Mucosa of rectum (tissue), 2 donors: ENCODE measurements around the gene LILRB3.
"Not testable (repeated sequence)": the region's sequence is repeated elsewhere in the genome, so short reads cannot be mapped to it uniquely, and the experiment has no call there.

ENCODE experiments used
- H3K27ac ChIP-seq, 2 donors: one replicate each; pipeline ENCODE4 v1.7.0; 2013; ENCODE audit warnings: inconsistent platforms in 2 of 2, low read depth in 2 of 2, low read length in 2 of 2
- H3K27me3 ChIP-seq, 2 donors: one replicate each; pipeline ENCODE4 v1.7.0; 2013; ENCODE audit warnings: low read length in 2 of 2; ENCODE audit not compliant: control insufficient read depth in 2 of 2, insufficient read depth in 2 of 2
- H3K36me3 ChIP-seq, 2 donors: one replicate each; pipeline ENCODE4 v1.7.0; 2013; ENCODE audit warnings: low read length in 2 of 2; ENCODE audit not compliant: control insufficient read depth in 2 of 2, insufficient read depth in 2 of 2
- H3K4me1 ChIP-seq, 2 donors: one replicate each; pipeline ENCODE4 v1.7.0; 2013; ENCODE audit warnings: low read length in 2 of 2, mild to moderate bottlenecking in 1 of 2; ENCODE audit not compliant: control insufficient read depth in 2 of 2, insufficient read depth in 2 of 2
- H3K4me3 ChIP-seq, 2 donors: one replicate each; pipeline ENCODE4 v1.7.0; 2013; ENCODE audit warnings: low read length in 2 of 2
- H3K9ac ChIP-seq, 2 donors: one replicate each; pipeline ENCODE4 v1.7.0; 2013; ENCODE audit warnings: low read length in 2 of 2, low read depth in 1 of 2, mild to moderate bottlenecking in 1 of 2
- H3K9me3 ChIP-seq, 2 donors: one replicate each; pipeline ENCODE4 v1.7.0; 2013; ENCODE audit warnings: low read length in 2 of 2; ENCODE audit not compliant: control insufficient read depth in 2 of 2
- donor health status: healthy.
- donor health status: Normal muscosa, but diverticular disease.

Gene LILRB3

DNA sequence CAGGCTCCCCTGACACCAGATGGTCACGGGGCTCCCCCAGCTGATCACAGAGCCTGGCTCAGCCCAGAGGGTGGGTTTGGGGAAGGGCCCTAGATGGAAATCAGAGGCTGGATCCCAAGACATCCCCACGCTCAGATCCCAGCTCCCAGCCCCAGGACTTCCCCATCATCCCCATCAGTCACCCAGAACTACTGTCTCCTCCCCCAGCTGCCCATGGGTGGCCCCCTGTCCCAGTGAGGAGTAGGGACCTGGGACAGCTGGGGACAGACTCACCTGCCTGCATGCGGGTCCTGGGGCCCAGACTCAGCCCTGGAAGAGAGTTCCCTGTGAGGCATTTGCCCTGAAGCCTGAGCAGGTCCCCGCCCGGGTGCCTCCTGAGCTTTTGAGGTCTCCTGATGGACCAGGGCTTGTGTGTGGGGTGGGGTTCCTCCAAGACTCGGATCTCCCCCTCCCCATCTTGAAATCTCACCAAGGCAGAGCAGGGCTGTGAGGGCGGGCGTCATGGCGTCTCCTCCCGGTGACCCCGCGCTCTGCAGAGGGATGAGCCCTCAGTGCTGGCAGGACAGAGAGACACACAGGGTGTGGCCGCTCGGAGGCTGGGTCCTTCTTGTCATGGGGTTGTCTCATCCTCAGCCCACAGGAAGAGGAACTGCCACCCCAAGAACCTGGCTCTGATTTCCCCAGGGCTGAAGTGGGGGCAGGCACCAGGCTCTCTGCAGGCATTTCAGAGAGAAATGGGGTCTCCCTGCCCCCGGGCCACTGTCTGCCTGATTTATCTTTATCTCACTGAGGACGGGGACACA lies at the start of gene LILRB3:
Gene LILRB3 (minus strand): TSS at position 534 of the 803 bp plus-strand sequence. CDS start 31 bp downstream, at position 503.
- H3K4me3 ChIP-seq, H3K27ac ChIP-seq, H3K9ac ChIP-seq, H3K4me1 ChIP-seq, H3K9me3 ChIP-seq, H3K36me3 ChIP-seq, H3K27me3 ChIP-seq: not testable (repeated sequence)

DNA sequence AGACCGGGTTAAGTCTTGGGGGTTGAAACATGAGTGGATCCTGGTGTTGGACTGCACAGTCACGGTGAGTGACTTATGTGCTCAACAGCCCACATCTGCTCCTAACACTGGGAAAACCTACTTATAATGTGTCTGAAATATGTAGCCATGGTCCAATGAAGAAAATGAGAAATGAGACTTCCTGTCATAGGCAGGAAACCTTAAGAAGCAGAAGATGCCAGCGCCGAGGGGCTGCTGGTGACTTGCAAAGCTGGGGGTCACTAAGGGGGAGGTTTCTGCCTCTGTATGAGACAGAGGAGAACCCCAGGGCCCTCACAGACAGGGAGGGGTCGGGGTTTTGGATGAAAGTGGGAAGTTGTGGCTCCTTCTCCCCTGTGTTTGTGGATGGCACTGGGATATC lies 49.4 kb upstream of the LILRB3 start:
- H3K27ac ChIP-seq, H3K9me3 ChIP-seq, H3K9ac ChIP-seq, H3K36me3 ChIP-seq, H3K4me3 ChIP-seq, H3K4me1 ChIP-seq, H3K27me3 ChIP-seq: not testable (repeated sequence)

GRCh38 chr19:54271587-54271986 lies 48.8 kb upstream of the LILRB3 start:
- H3K4me1 ChIP-seq, H3K36me3 ChIP-seq, H3K9me3 ChIP-seq, H3K27ac ChIP-seq, H3K27me3 ChIP-seq, H3K9ac ChIP-seq, H3K4me3 ChIP-seq: not testable (repeated sequence)

GRCh38 chr19:54271106-54271505 lies 48.3 kb upstream of the LILRB3 start:
- Histone ChIP-seq H3K9ac (no peak overlapping the region), H3K27me3 (peaks cover 0 to 3% of the 10 kb centered on the region in 2 donors), H3K4me3 (no peak overlapping the region), H3K4me1 (no peaks in the 10 kb centered on the region), H3K36me3 (no peaks in the 10 kb centered on the region), H3K9me3 (no peaks in the 10 kb centered on the region), H3K27ac (no peak overlapping the region)

DNA sequence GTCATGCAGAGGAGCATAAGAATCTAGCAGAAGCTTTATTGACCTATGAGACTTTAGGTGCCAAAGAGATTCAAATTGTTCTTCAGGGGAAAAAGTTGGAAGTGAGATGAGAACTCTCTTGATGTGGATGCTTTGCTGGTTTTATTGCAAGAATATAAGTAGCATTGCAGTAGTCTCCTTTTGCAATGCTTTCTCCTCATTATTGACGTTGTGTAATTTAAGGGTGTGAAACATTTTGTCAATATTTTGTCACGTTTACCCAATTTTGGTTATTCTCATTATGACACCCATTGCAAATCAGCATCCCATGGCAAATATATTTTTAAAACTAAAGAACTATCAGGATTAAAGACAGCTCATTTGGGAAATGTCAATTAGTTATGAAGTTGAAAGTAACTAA lies 46.1 kb upstream of the LILRB3 start:
- Histone ChIP-seq H3K27ac (no peak overlapping the region), H3K9me3 (no peaks in the 10 kb centered on the region), H3K4me3 (no peak overlapping the region)

DNA sequence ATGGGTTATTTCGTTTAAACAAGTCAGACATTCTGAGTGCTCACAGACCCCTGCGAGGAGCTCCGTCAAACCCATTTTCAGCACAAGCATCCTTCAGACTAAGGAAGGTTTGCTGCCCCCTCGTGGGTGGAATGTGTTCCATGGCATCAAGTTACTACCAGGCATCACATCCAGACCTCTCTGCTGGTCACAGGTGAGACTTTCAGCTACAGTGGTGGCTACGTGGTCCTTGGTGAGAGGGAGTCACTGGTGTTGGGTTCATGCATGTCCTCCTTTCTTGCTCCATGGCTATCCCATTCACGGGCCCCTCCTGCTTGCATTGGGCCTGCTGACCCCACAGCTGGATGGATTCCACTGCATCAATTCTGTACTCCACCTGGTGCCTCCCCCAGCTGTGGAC lies 43.3 kb upstream of the LILRB3 start:
- Histone ChIP-seq H3K4me3 (no peak overlapping the region), H3K4me1 (no peaks in the 10 kb centered on the region), H3K27me3 (no peaks in the 10 kb centered on the region), H3K27ac (no peak overlapping the region), H3K36me3 (no peaks in the 10 kb centered on the region), H3K9ac (no peak overlapping the region), H3K9me3 (no peaks in the 10 kb centered on the region)

More for the DNA sequence above, 46.1 kb upstream of the LILRB3 start:
- Histone ChIP-seq H3K4me1 (no peaks in the 10 kb centered on the region), H3K27me3 (peaks cover 0 to 3% of the 10 kb centered on the region in 2 donors), H3K36me3 (no peaks in the 10 kb centered on the region), H3K9ac (no peak overlapping the region)

DNA sequence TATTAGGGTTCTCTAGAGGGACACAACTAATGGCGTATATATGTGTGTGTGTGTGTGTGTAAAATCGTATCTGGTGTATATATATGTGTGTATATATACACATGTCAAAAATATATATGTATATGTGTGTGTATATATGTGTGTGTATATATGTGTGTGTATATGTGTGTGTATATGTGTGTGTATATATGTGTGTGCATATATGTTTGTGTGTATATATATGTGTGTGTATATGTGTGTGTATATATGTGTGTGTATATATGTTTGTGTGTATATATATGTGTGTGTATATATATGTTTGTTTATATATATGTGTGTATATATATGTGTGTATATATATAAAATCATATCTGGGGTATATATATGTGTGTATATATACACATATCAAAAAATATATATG lies 39.7 kb upstream of the LILRB3 start:
- Histone ChIP-seq H3K9me3 (no peaks in the 10 kb centered on the region), H3K27ac (no peak overlapping the region), H3K4me3 (no peak overlapping the region), H3K9ac (no peak overlapping the region), H3K36me3 (no peaks in the 10 kb centered on the region), H3K4me1 (no peaks in the 10 kb centered on the region), H3K27me3 (peaks cover 0 to 2% of the 10 kb centered on the region in 2 donors)

GRCh38 chr19:54262066-54262465 lies 39.3 kb upstream of the LILRB3 start:
- H3K27me3 ChIP-seq = peaks cover 0 to 2% of the 10 kb centered on the region in 2 donors
- H3K9me3 ChIP-seq = no peaks in the 10 kb centered on the region
- no peak overlapping the region for H3K27ac ChIP-seq

GRCh38 chr19:54257116-54257480 lies 34.3 kb upstream of the LILRB3 start, which contains the start of gene LILRB5:
Gene LILRB5 (minus strand): TSS chr19:54257273. CDS start chr19:54257193, 80 bp downstream.
- peaks cover 0 to 5% of the 10 kb centered on the region in 2 donors for H3K27me3 ChIP-seq
- H3K36me3 ChIP-seq = no peaks in the 10 kb centered on the region
- no peak within 1 kb of the TSS for H3K9ac ChIP-seq
- H3K4me1 ChIP-seq = no peaks in the 10 kb centered on the region
- peak within 1 kb of the TSS in 1 of 2 donors; percentile 31 for H3K4me3 ChIP-seq
- no peaks in the 10 kb centered on the region for H3K9me3 ChIP-seq
- H3K27ac ChIP-seq = peak within 1 kb of the TSS in 1 of 2 donors; percentile 43

More at GRCh38 chr19:54262066-54262465, 39.3 kb upstream of the LILRB3 start:
- Histone ChIP-seq H3K4me3 (no peak overlapping the region), H3K4me1 (no peaks in the 10 kb centered on the region), H3K36me3 (no peaks in the 10 kb centered on the region), H3K9ac (no peak overlapping the region)

GRCh38 chr19:54256250-54257115 lies 33.7 kb upstream of the LILRB3 start:
- Histone ChIP-seq H3K27ac (peak overlapping the region in 1 of 2 donors; percentile 43), H3K36me3 (no peaks in the 10 kb centered on the region), H3K9me3 (no peaks in the 10 kb centered on the region), H3K9ac (no peak overlapping the region), H3K4me3 (peak overlapping the region in 1 of 2 donors; percentile 31), H3K27me3 (peaks cover 0 to 5% of the 10 kb centered on the region in 2 donors), H3K4me1 (no peaks in the 10 kb centered on the region)
